ENCODE data around the gene EPHB1. TPM values are rescaled to one million over a fixed set of nuclear protein-coding genes. Genes with fewer than 3 reads are reported as not detected.

Gene EPHB1
- total and polyA plus RNA-seq, 4 donors, result 0.23 to 1.7 (median 0.52) TPM

DNA sequence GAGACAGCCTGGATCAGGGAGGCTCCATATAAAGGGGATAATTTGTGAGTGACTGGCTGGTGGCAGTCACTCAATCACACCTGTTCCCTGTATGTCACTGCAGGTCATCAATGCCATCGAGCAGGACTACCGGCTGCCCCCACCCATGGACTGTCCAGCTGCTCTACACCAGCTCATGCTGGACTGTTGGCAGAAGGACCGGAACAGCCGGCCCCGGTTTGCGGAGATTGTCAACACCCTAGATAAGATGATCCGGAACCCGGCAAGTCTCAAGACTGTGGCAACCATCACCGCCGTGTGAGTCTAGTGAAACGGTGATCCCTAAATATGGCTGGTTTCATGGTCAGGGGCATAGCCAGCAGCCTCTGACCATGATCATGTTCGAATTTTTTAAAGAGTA lies 453.2 kb downstream of the EPHB1 start:
- Histone ChIP-seq H3K27ac (ENCODE audit: low read depth in 1 of 2, low read length in 2 of 2) (no peak overlapping the region), H3K27me3 (ENCODE audit: control insufficient read depth in 4 of 4, insufficient read depth in 4 of 4, low read length in 3 of 4) (no peaks in the 10 kb centered on the region), H3K9me3 (ENCODE audit: control insufficient read depth in 4 of 4, low read length in 3 of 4) (no peaks in the 10 kb centered on the region), H3K4me3 (ENCODE audit: low read depth in 1 of 3, low read length in 3 of 3) (no peak overlapping the region), H3K4me1 (ENCODE audit: control insufficient read depth in 4 of 4, insufficient read depth in 4 of 4, low read length in 3 of 4) (peaks cover 0 to 5% (median 0%) of the 10 kb centered on the region in 4 donors), H3K36me3 (ENCODE audit: control insufficient read depth in 4 of 4, insufficient read depth in 3 of 4, low read depth in 1 of 4, low read length in 3 of 4) (no peaks in the 10 kb centered on the region), H3K9ac (ENCODE audit: low read depth in 1 of 2, low read length in 2 of 2) (no peak overlapping the region)
- no peak for TF ChIP-seq RXRA (IDR thresholded peaks at IDR 0.05)
- TF ChIP-seq YY1 (IDR thresholded peaks at IDR 0.05), result no peak
- WGBS, result 85% methylated on average over 12 of the region's 12 CpGs
- DNase-seq (ENCODE audit: low spot score), result no peak

DNA sequence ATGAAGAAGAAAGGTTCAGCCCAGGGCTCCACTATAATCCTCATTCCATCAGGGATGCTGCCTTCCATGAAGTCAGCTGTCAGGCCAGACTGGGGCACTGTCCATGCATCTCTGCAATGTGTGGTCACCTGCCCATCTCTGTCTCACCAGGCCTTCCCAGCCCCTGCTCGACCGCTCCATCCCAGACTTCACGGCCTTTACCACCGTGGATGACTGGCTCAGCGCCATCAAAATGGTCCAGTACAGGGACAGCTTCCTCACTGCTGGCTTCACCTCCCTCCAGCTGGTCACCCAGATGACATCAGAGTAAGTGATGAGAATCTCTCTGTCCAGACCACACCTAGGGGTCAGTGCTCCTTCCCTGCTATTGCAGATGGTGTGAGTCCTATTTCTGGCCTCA lies 454.1 kb downstream of the EPHB1 start:
- no peak for DNase-seq (ENCODE audit: low spot score)
- Histone ChIP-seq H3K4me1 (ENCODE audit: control insufficient read depth in 4 of 4, insufficient read depth in 4 of 4, low read length in 3 of 4) (peaks cover 0 to 5% (median 0%) of the 10 kb centered on the region in 4 donors), H3K27ac (ENCODE audit: low read depth in 1 of 2, low read length in 2 of 2) (no peak overlapping the region), H3K9ac (ENCODE audit: low read depth in 1 of 2, low read length in 2 of 2) (no peak overlapping the region), H3K36me3 (ENCODE audit: control insufficient read depth in 4 of 4, insufficient read depth in 3 of 4, low read depth in 1 of 4, low read length in 3 of 4) (no peaks in the 10 kb centered on the region), H3K9me3 (ENCODE audit: control insufficient read depth in 4 of 4, low read length in 3 of 4) (no peaks in the 10 kb centered on the region), H3K27me3 (ENCODE audit: control insufficient read depth in 4 of 4, insufficient read depth in 4 of 4, low read length in 3 of 4) (no peaks in the 10 kb centered on the region), H3K4me3 (ENCODE audit: low read depth in 1 of 3, low read length in 3 of 3) (no peak overlapping the region)
- TF ChIP-seq FOXA1 (IDR thresholded peaks at IDR 0.05), result no peak
- no peak for TF ChIP-seq HNF4A (conservative IDR thresholded peaks at IDR 0.05)
- no peak for TF ChIP-seq TAF1 (conservative IDR thresholded peaks at IDR 0.05)
- TF ChIP-seq YY1 (IDR thresholded peaks at IDR 0.05), result no peak
- TF ChIP-seq FOXA2 (IDR thresholded peaks at IDR 0.05), result no peak
- no peak for TF ChIP-seq GABPA (IDR thresholded peaks at IDR 0.05 in 1 of 2, conservative IDR thresholded peaks at IDR 0.05 in 1 of 2)
- TF ChIP-seq, protein P1, sequence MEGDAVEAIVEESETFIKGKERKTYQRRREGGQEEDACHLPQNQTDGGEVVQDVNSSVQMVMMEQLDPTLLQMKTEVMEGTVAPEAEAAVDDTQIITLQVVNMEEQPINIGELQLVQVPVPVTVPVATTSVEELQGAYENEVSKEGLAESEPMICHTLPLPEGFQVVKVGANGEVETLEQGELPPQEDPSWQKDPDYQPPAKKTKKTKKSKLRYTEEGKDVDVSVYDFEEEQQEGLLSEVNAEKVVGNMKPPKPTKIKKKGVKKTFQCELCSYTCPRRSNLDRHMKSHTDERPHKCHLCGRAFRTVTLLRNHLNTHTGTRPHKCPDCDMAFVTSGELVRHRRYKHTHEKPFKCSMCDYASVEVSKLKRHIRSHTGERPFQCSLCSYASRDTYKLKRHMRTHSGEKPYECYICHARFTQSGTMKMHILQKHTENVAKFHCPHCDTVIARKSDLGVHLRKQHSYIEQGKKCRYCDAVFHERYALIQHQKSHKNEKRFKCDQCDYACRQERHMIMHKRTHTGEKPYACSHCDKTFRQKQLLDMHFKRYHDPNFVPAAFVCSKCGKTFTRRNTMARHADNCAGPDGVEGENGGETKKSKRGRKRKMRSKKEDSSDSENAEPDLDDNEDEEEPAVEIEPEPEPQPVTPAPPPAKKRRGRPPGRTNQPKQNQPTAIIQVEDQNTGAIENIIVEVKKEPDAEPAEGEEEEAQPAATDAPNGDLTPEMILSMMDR (IDR thresholded peaks at IDR 0.05; ENCODE audit: low read depth, low read length, missing input control), result no peak
- TF ChIP-seq, protein P2, sequence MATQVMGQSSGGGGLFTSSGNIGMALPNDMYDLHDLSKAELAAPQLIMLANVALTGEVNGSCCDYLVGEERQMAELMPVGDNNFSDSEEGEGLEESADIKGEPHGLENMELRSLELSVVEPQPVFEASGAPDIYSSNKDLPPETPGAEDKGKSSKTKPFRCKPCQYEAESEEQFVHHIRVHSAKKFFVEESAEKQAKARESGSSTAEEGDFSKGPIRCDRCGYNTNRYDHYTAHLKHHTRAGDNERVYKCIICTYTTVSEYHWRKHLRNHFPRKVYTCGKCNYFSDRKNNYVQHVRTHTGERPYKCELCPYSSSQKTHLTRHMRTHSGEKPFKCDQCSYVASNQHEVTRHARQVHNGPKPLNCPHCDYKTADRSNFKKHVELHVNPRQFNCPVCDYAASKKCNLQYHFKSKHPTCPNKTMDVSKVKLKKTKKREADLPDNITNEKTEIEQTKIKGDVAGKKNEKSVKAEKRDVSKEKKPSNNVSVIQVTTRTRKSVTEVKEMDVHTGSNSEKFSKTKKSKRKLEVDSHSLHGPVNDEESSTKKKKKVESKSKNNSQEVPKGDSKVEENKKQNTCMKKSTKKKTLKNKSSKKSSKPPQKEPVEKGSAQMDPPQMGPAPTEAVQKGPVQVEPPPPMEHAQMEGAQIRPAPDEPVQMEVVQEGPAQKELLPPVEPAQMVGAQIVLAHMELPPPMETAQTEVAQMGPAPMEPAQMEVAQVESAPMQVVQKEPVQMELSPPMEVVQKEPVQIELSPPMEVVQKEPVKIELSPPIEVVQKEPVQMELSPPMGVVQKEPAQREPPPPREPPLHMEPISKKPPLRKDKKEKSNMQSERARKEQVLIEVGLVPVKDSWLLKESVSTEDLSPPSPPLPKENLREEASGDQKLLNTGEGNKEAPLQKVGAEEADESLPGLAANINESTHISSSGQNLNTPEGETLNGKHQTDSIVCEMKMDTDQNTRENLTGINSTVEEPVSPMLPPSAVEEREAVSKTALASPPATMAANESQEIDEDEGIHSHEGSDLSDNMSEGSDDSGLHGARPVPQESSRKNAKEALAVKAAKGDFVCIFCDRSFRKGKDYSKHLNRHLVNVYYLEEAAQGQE (IDR thresholded peaks at IDR 0.05), result no peak
- WGBS, result 92% methylated on average over 5 of the region's 5 CpGs

DNA sequence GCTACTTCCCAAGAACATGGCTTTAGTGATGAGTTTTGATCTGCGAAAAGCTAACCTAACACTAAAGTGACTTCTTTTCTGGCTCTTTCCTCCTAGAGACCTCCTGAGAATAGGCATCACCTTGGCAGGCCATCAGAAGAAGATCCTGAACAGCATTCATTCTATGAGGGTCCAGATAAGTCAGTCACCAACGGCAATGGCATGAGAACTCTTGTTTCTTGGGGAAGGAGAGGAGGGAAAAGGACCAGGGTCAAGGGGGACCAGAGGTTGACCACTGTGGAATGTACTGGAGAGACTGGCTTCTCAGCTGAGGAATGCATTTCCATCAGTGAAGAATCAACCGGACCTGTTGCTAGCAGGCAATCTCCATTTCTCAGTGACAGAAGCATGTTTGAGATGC lies 463.9 kb downstream of the EPHB1 start:
- H3K4me3 ChIP-seq (ENCODE audit: low read depth in 1 of 3, low read length in 3 of 3), result no peak overlapping the region
- 88% methylated on average over 3 of the region's 3 CpGs for WGBS
- no peaks in the 10 kb centered on the region for H3K9me3 ChIP-seq (ENCODE audit: control insufficient read depth in 4 of 4, low read length in 3 of 4)
- no peak overlapping the region for H3K27ac ChIP-seq (ENCODE audit: low read depth in 1 of 2, low read length in 2 of 2)
- no peaks in the 10 kb centered on the region for H3K27me3 ChIP-seq (ENCODE audit: control insufficient read depth in 4 of 4, insufficient read depth in 4 of 4, low read length in 3 of 4)
- DNase-seq (ENCODE audit: low spot score), result no peak
- no peaks in the 10 kb centered on the region for H3K36me3 ChIP-seq (ENCODE audit: control insufficient read depth in 4 of 4, insufficient read depth in 3 of 4, low read depth in 1 of 4, low read length in 3 of 4)
- peaks cover 3 to 11% (median 7%) of the 10 kb centered on the region in 4 donors for H3K4me1 ChIP-seq (ENCODE audit: control insufficient read depth in 4 of 4, insufficient read depth in 4 of 4, low read length in 3 of 4)
- no peak overlapping the region for H3K9ac ChIP-seq (ENCODE audit: low read depth in 1 of 2, low read length in 2 of 2)
- TF ChIP-seq, protein P3, sequence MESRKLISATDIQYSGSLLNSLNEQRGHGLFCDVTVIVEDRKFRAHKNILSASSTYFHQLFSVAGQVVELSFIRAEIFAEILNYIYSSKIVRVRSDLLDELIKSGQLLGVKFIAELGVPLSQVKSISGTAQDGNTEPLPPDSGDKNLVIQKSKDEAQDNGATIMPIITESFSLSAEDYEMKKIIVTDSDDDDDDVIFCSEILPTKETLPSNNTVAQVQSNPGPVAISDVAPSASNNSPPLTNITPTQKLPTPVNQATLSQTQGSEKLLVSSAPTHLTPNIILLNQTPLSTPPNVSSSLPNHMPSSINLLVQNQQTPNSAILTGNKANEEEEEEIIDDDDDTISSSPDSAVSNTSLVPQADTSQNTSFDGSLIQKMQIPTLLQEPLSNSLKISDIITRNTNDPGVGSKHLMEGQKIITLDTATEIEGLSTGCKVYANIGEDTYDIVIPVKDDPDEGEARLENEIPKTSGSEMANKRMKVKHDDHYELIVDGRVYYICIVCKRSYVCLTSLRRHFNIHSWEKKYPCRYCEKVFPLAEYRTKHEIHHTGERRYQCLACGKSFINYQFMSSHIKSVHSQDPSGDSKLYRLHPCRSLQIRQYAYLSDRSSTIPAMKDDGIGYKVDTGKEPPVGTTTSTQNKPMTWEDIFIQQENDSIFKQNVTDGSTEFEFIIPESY (IDR thresholded peaks at IDR 0.05), result no peak
- no peak for TF ChIP-seq SP1 (IDR thresholded peaks at IDR 0.05)
- TF ChIP-seq NR2F2 (IDR thresholded peaks at IDR 0.05), result no peak
- no peak for TF ChIP-seq GABPA (IDR thresholded peaks at IDR 0.05 in 1 of 2, conservative IDR thresholded peaks at IDR 0.05 in 1 of 2)
- TF ChIP-seq, protein P4, sequence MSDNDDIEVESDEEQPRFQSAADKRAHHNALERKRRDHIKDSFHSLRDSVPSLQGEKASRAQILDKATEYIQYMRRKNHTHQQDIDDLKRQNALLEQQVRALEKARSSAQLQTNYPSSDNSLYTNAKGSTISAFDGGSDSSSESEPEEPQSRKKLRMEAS (IDR thresholded peaks at IDR 0.05), result no peak
- no peak for TF ChIP-seq RAD21 (IDR thresholded peaks at IDR 0.05)
- TF ChIP-seq, protein P1 (IDR thresholded peaks at IDR 0.05; ENCODE audit: low read depth, low read length, missing input control), result no peak
- TF ChIP-seq, protein P2 (IDR thresholded peaks at IDR 0.05), result no peak
